Measurements from ENCODE around the gene ZNF772. TPM values are rescaled to one million over a fixed set of nuclear protein-coding genes. Genes with fewer than 3 reads are reported as not detected.

Gene ZNF772
- total RNA-seq, 1 donor from 2014 or later: 17.9 TPM

DNA sequence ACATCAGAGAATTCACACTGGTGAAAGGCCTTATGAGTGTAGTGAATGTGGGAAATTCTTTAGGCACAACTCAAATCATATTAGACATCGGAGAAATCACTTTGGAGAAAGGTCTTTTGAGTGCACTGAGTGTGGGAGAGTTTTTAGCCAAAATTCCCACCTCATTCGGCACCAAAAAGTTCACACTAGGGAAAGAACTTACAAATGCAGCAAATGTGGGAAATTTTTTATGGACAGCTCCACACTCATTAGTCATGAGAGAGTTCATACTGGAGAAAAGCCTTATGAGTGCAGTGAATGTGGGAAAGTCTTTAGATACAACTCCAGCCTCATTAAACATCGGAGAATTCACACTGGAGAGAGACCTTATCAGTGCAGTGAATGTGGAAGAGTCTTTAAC lies 56.3 kb downstream of the ZNF772 start:
- ATAC-seq (ENCODE audit: low read depth): no peak
- no peak overlapping the region for H3K27ac Mint-ChIP-seq

DNA sequence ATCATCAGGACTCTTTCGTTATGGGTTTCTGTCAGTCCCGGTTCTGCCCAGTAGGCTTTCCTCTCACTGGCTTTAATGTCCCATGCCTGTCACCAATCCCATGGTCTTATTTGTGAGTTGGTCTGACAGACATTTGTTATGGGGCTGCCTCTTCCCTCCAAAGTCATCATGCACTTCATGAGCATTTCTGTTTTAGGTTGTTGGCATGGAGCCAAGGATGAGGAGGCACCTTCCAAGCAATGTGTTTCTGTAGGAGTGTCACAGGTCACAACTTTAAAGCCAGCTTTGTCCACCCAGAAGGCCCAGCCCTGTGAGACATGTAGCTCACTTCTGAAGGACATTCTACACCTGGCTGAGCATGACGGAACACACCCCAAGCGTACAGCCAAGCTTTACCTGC lies 57.9 kb downstream of the ZNF772 start:
- DNase-seq: no peak
- Mint-ChIP-seq H3K4me1 (no peaks in the 10 kb centered on the region), H3K27me3 (no peaks in the 10 kb centered on the region), H3K36me3 (ENCODE audit: low read depth) (peaks cover 67% of the 10 kb centered on the region), H3K9me3 (peaks cover 27% of the 10 kb centered on the region), H3K27ac (no peak overlapping the region), H3K4me3 (no peak overlapping the region)
- CTCF ChIA-PET: no interaction called here
- TF ChIP-seq CTCF (IDR thresholded peaks at IDR 0.05): no peak
- no peak for ATAC-seq (ENCODE audit: low read depth)
- POLR2A ChIA-PET: interaction anchor here (0.5 to 0.7 kb wide), 2 partner anchors 39 to 950 kb away, joined by 4 to 7 read pairs; no protein-coding TSS in a partner anchor
- intact Hi-C loops (cut with micrococcal nuclease): loop anchor here (10.0 kb wide), 1 partner anchor 175 kb away; the partner anchor contains the start of gene ZNF805

More for the DNA sequence above, 56.3 kb downstream of the ZNF772 start:
- peaks cover 52% of the 10 kb centered on the region for H3K36me3 Mint-ChIP-seq (ENCODE audit: low read depth)
- ChIA-PET POLR2A (no interaction called here), CTCF (no interaction called here)
- no peak for DNase-seq
- intact Hi-C loops (cut with micrococcal nuclease): no loop called here
- H3K9me3 Mint-ChIP-seq: peaks cover 27% of the 10 kb centered on the region
- H3K4me1 Mint-ChIP-seq: no peaks in the 10 kb centered on the region
- no peak overlapping the region for H3K4me3 Mint-ChIP-seq
- H3K27me3 Mint-ChIP-seq: no peaks in the 10 kb centered on the region
- no peak for TF ChIP-seq CTCF (IDR thresholded peaks at IDR 0.05)

Other genes starting within 250 kb of the ZNF772 start
- 1.4 and 1.7 TPM in 2 replicates for gene AURKC, start 246.5 kb downstream of the ZNF772 start, total RNA-seq
- 20.3 and 25.9 TPM in 2 replicates for gene ZNF805, start 236.9 kb downstream of the ZNF772 start, total RNA-seq
- 132 and 161 TPM in 2 replicates for gene ZNF460, start 197.1 kb downstream of the ZNF772 start, total RNA-seq
- gene ZNF543, start 157.1 kb downstream of the ZNF772 start, total RNA-seq: 14.0 and 16.1 TPM in 2 replicates
- 12.4 and 13.5 TPM in 2 replicates for gene ZNF304, start 126.3 kb downstream of the ZNF772 start, total RNA-seq
- 9.7 and 10.2 TPM in 2 replicates for gene TRAPPC2B, start 114.0 kb downstream of the ZNF772 start, total RNA-seq
- gene ZNF547, start 114.0 kb downstream of the ZNF772 start, total RNA-seq: 6.0 and 6.3 TPM in 2 replicates
- 38.7 and 39.7 TPM in 2 replicates for gene ZNF548, start 87.7 kb downstream of the ZNF772 start, total RNA-seq
- gene ZNF17, start 66.4 kb downstream of the ZNF772 start, total RNA-seq: 16.1 and 18.6 TPM in 2 replicates
- 16.4 and 18.2 TPM in 2 replicates for gene ZNF749, start 42.2 kb downstream of the ZNF772 start, total RNA-seq
- gene VN1R1, start 20.4 kb downstream of the ZNF772 start, total RNA-seq: 0.78 and 1.1 TPM in 2 replicates
- gene ZNF419, start 10.2 kb upstream of the ZNF772 start, total RNA-seq: 17.2 TPM in 2 replicates
- 20.2 and 21.3 TPM in 2 replicates for gene ZNF773, start 22.4 kb upstream of the ZNF772 start, total RNA-seq
- 14.0 and 16.9 TPM in 2 replicates for gene ZNF549, start 49.8 kb upstream of the ZNF772 start, total RNA-seq
- 16.8 and 18.7 TPM in 2 replicates for gene ZNF550, start 82.3 kb upstream of the ZNF772 start, total RNA-seq
- gene ZNF416, start 101.3 kb upstream of the ZNF772 start, total RNA-seq: 12.6 and 13.8 TPM in 2 replicates
- gene ZIK1, start 106.6 kb upstream of the ZNF772 start, total RNA-seq: 16.2 and 18.1 TPM in 2 replicates
- gene ZNF530, start 122.3 kb upstream of the ZNF772 start, total RNA-seq: 7.0 and 7.9 TPM in 2 replicates
- gene ZNF134, start 136.7 kb upstream of the ZNF772 start, total RNA-seq: 32.3 and 38.4 TPM in 2 replicates
- gene ZNF211, start 155.6 kb upstream of the ZNF772 start, total RNA-seq: 22.0 and 26.0 TPM in 2 replicates
- not detected in 2 replicates for gene ZSCAN4, start 191.4 kb upstream of the ZNF772 start, total RNA-seq
- gene ZNF551, start 204.4 kb upstream of the ZNF772 start, total RNA-seq: 20.0 and 28.6 TPM in 2 replicates
- gene ZNF154, start 231.6 kb upstream of the ZNF772 start, total RNA-seq: 23.2 and 27.9 TPM in 2 replicates

Data from activated B cell treated with CpG ODN at 0.5 μM for 24 hours (primary cell).